ENCODE results near the gene ARAF. TPM values are rescaled to one million over a fixed set of nuclear protein-coding genes. Genes with fewer than 3 reads are reported as not detected.

The ARAF gene
- polyA plus RNA-seq, 2 of the 4 experiments (the other 2 are of a cell fraction), result 37.9 to 49.0 TPM

GRCh38 chrX:47558436-47558835 lies 2.6 kb upstream of the ARAF start:
- no peak for TF ChIP-seq ZC3H11A (IDR thresholded peaks at IDR 0.05)
- TF ChIP-seq TP53 (CRISPR knock-in tag; IDR thresholded peaks at IDR 0.05), result no peak
- TF ChIP-seq MYC (IDR thresholded peaks at IDR 0.05; ENCODE audit: borderline replicate concordance, low read length), result no peak
- TF ChIP-seq HOXB5 (CRISPR knock-in tag; IDR thresholded peaks at IDR 0.05), result no peak
- no peak for TF ChIP-seq CBX8 (IDR thresholded peaks at IDR 0.05)
- no peak for TF ChIP-seq CTCF (IDR thresholded peaks at IDR 0.05)
- no peak for TF ChIP-seq HDAC2 (IDR thresholded peaks at IDR 0.05)
- TF ChIP-seq KDM5A (IDR thresholded peaks at IDR 0.05), result no peak
- TF ChIP-seq RNF2 (IDR thresholded peaks at IDR 0.05; ENCODE audit: borderline replicate concordance, low read depth), result no peak
- TF ChIP-seq CEBPB (IDR thresholded peaks at IDR 0.05), result no peak
- TF ChIP-seq EHF (CRISPR knock-in tag; IDR thresholded peaks at IDR 0.05), result no peak
- no peak for TF ChIP-seq MAFK (IDR thresholded peaks at IDR 0.05; ENCODE audit: partially characterized antibody)
- no peak for TF ChIP-seq RCOR1 (IDR thresholded peaks at IDR 0.05; ENCODE audit: low read depth, low read length)
- TF ChIP-seq RFX5 (IDR thresholded peaks at IDR 0.05), result no peak
- TF ChIP-seq, protein P1, sequence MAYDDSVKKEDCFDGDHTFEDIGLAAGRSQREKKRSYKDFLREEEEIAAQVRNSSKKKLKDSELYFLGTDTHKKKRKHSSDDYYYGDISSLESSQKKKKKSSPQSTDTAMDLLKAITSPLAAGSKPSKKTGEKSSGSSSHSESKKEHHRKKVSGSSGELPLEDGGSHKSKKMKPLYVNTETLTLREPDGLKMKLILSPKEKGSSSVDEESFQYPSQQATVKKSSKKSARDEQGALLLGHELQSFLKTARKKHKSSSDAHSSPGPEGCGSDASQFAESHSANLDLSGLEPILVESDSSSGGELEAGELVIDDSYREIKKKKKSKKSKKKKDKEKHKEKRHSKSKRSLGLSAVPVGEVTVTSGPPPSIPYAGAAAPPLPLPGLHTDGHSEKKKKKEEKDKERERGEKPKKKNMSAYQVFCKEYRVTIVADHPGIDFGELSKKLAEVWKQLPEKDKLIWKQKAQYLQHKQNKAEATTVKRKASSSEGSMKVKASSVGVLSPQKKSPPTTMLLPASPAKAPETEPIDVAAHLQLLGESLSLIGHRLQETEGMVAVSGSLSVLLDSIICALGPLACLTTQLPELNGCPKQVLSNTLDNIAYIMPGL (CRISPR knock-in tag; IDR thresholded peaks at IDR 0.05; ENCODE audit: borderline replicate concordance), result no peak
- FAIRE-seq, result no peak
- no peak overlapping the region for H3K27ac ChIP-seq
- CTCF ChIA-PET, result interaction anchor here (0.7 kb wide), 1 partner anchor 86 kb away, joined by 3 read pairs; no protein-coding TSS in a partner anchor
- no peaks in the 10 kb centered on the region for H3K9me3 ChIP-seq
- no peak for DNase-seq (ENCODE audit: low read depth in 1 of 2, low spot score in 1 of 2)
- ATAC-seq, result no peak
- no peak overlapping the region for H3K4me3 ChIP-seq
- WGBS (ENCODE audit: missing lambda C conversion rate), result 83% methylated on average over 3 of the region's 3 CpGs
- peaks cover 16% of the 10 kb centered on the region; the same call in 2 of the 3 replicates for H3K4me1 ChIP-seq
- H3K4me2 ChIP-seq, result no peak overlapping the region
- POLR2A ChIA-PET, result no interaction called here

DNA sequence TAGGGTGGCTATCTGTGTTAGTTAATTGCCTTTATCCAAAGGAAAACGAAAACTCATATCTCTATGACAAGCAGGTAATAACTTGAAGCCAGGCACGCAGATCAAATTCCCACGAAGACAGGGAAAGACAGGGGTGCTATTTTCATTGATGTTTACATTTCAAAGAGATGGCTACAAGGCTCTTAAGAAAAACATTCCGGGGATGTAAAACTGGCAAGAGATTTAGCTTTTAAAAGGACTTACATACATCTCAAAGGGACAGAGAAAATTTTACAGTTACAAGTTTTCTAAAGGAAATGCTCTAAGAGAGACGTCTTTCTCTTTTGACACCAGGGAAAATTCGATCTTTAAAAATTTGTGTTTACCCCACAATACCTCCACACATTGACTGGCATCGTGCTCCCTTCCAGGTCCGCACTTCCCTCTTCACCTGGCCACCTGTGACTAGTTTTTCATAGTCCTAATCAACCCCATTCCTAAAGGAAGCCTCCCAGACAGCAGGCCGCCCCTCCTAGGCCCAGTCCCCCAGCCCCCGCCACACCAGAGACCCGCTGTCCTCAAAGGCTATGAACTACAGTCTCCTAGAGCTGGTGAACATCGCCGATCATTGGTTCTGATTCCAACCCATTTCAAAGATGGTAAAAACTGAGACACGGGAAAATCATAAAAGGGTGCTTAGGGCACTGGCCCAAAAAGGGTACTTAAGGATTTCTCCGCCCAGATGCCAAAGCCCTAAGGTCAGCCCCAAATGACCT lies 649 bp upstream of the ARAF start:
- DNase-seq (ENCODE audit: low read depth in 1 of 2, low spot score in 1 of 2), result no peak
- H3K4me1 ChIP-seq, result peaks cover 16% of the 10 kb centered on the region; the same call in 2 of the 3 replicates
- ChIA-PET POLR2A (no interaction called here), CTCF (no interaction called here)
- WGBS (ENCODE audit: missing lambda C conversion rate), result 36% methylated on average over 11 of the region's 15 CpGs
- peak overlapping the region; percentile 91 for H3K4me2 ChIP-seq
- no peak for ATAC-seq
- no peak for FAIRE-seq
- H3K4me3 ChIP-seq, result peak overlapping the region; percentile 95
- no peaks in the 10 kb centered on the region for H3K9me3 ChIP-seq
- H3K27ac ChIP-seq, result peak overlapping the region; percentile 71 to 100
- 0 out of 2 replicates have a peak, but pooled peaks have one; percentile 26 for TF ChIP-seq RCOR1 (IDR thresholded peaks at IDR 0.05; ENCODE audit: low read depth, low read length)
- peak; percentile 87 for TF ChIP-seq HDAC2 (IDR thresholded peaks at IDR 0.05)
- no peak for TF ChIP-seq EHMT2 (IDR thresholded peaks at IDR 0.05; ENCODE audit: low read depth)
- peak; percentile 94; the same call in 1 of the 2 replicates for TF ChIP-seq CHD4 (IDR thresholded peaks at IDR 0.05; ENCODE audit: borderline replicate concordance)
- TF ChIP-seq KDM1A (IDR thresholded peaks at IDR 0.05; ENCODE audit: low read depth), result peak; percentile 98
- TF ChIP-seq, protein P2, sequence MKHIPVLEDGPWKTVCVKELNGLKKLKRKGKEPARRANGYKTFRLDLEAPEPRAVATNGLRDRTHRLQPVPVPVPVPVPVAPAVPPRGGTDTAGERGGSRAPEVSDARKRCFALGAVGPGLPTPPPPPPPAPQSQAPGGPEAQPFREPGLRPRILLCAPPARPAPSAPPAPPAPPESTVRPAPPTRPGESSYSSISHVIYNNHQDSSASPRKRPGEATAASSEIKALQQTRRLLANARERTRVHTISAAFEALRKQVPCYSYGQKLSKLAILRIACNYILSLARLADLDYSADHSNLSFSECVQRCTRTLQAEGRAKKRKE (CRISPR knock-in tag; IDR thresholded peaks at IDR 0.05; ENCODE audit: low read depth), result no peak

All from A549 (cell line).